ENCODE results near the gene PTPRU.

PTPRU gene

DNA sequence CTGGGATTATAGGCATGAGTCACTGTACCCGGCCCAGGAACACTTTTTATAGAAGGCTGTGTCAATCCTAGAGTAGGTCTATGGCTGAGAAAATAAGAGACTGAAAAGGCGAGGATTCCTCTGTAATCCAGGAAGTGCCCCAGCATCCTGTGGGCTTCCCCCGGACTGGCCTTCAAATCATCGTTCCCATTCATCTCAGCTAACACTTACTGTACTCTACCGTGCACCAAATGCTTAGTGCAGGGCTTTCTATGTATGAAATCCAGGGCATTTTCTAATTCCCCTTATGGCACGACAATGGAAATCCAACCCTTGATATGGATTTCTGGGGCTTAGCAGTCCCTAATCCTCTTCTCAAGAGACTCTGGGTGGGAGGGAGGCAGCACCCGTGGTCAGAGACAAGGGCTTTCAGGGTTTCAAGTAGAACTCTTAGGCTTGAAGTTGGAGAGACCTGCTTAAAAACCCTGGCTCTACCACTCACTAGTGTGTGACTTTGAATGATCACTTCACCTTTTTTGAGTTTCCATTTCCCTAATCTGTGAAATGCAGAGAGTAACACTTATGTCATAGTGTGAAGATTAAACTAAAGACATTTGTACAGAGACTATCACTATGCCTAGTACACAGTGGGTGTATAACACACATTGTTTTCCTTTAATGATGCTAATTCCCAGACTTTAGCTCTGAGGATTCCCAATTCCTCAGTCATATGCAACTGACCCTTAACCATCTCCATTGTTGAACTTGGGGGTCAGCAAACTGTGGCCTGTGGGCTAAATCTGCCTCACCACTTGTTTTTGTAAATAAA lies 25.8 kb upstream of the PTPRU start:
- H3K36me3 ChIP-seq (replicated peaks; ENCODE audit: insufficient read depth, low read length): no peaks in the 10 kb centered on the region

DNA sequence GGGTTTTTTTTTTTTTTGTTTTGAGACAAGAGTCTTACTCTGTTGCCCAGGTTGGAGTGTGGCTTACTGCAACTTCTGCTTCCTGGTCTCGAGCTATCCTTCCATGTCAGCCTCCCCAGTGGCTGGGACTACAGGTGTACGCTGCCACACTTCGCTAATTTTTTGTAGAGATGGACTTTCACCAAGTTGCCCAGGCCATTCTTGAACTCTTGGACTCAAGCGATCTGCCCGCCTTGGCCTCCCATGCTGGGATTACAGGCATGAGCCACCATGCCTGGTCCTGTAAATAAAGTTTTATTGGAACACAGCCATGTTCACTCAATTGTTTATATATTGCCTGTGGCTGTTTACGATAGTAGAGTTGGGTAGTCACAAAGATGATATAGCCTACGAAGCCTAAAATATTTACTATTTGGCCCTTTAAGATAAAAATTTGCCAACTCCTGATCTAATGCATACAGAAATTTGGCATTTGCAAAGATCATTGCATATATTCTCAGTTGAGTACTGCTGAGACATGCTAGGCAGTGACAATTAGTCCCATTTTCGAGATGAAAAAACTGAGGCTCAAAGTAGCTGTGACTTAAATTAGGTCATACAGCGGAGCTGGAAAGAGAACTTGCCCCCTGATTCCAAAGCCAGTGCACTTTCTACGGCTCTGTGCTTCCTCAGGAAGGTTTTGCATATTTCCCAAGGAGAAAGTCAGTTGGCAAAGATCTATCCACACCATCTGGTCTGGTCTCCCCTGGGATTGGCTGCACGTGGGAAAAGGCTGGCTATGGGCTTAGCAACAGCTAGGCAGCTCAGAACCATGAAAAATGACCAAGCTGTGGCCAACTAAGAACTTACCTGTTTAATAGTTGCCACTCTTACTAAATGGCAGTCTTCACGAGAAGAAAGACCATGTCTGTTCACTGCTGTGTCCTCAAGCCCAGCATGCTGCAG lies 25.0 kb upstream of the PTPRU start:
- Histone ChIP-seq H3K27ac (ENCODE audit: low read length) (no peak overlapping the region), H3K4me2 (ENCODE audit: low read depth, low read length) (no peak overlapping the region), H3K36me3 (replicated peaks; ENCODE audit: insufficient read depth, low read length) (no peaks in the 10 kb centered on the region)

More for the DNA sequence above, 25.8 kb upstream of the PTPRU start:
- DNase-seq: no peak
- no peaks in the 10 kb centered on the region for H3K9me3 ChIP-seq (replicated peaks; ENCODE audit: insufficient read depth, low read length)
- no peak overlapping the region for H3K4me2 ChIP-seq (ENCODE audit: low read depth, low read length)
- no peak overlapping the region for H3K27ac ChIP-seq (ENCODE audit: low read length)
- H3K9me2 ChIP-seq (replicated peaks; ENCODE audit: insufficient read depth, low read length): no peaks in the 10 kb centered on the region
- no peaks in the 10 kb centered on the region for H3K4me1 ChIP-seq (ENCODE audit: low read length)
- H3K79me2 ChIP-seq (ENCODE audit: low read length): no peaks in the 10 kb centered on the region
- TF ChIP-seq EZH2phosphoT487 (IDR thresholded peaks at IDR 0.05; ENCODE audit: low read length): no peak
- TF ChIP-seq, protein P1, sequence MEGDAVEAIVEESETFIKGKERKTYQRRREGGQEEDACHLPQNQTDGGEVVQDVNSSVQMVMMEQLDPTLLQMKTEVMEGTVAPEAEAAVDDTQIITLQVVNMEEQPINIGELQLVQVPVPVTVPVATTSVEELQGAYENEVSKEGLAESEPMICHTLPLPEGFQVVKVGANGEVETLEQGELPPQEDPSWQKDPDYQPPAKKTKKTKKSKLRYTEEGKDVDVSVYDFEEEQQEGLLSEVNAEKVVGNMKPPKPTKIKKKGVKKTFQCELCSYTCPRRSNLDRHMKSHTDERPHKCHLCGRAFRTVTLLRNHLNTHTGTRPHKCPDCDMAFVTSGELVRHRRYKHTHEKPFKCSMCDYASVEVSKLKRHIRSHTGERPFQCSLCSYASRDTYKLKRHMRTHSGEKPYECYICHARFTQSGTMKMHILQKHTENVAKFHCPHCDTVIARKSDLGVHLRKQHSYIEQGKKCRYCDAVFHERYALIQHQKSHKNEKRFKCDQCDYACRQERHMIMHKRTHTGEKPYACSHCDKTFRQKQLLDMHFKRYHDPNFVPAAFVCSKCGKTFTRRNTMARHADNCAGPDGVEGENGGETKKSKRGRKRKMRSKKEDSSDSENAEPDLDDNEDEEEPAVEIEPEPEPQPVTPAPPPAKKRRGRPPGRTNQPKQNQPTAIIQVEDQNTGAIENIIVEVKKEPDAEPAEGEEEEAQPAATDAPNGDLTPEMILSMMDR (IDR thresholded peaks at IDR 0.05; ENCODE audit: low read length): no peak
- no peak for TF ChIP-seq EZH2 (optimal IDR thresholded peaks at IDR 0.05; ENCODE audit: low read depth, low read length)
- H3K27me3 ChIP-seq (replicated peaks; ENCODE audit: insufficient read depth, low read length): no peaks in the 10 kb centered on the region
- H3K4me3 ChIP-seq (ENCODE audit: low read length): no peak overlapping the region
- no peak overlapping the region for H2AFZ ChIP-seq (ENCODE audit: low read length)
- H3F3A ChIP-seq (ENCODE audit: insufficient read depth, low read length): no peaks in the 10 kb centered on the region
- H3K9ac ChIP-seq (ENCODE audit: low read length): no peak overlapping the region
- no peaks in the 10 kb centered on the region for H4K20me1 ChIP-seq (ENCODE audit: insufficient read depth, low read length)

DNA sequence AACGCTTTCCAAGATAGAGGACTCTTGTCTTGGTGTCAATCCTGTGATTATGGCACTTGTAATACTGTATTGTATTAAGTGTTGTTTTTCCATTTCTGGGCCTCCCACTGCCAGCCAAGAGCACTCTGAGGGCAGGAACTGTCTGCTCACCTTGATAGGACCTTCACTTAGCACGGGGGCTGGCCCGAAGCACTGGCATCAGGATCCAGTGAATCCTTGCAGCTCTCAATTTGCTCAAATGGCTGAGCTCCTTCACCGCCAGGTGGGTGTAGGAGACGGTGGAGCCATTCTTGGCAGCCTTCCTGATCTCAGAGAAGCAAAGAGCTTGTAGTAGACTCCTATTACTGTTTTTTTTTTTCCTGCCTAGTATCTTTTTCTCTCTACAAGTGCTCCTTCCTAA lies 23.3 kb upstream of the PTPRU start:
- Histone ChIP-seq H3K4me1 (ENCODE audit: low read length) (no peaks in the 10 kb centered on the region), H3K9ac (ENCODE audit: low read length) (no peak overlapping the region), H2AFZ (ENCODE audit: low read length) (no peak overlapping the region), H3K4me2 (ENCODE audit: low read depth, low read length) (no peak overlapping the region), H3K4me3 (ENCODE audit: low read length) (no peak overlapping the region), H3K9me2 (replicated peaks; ENCODE audit: insufficient read depth, low read length) (no peaks in the 10 kb centered on the region), H3K79me2 (ENCODE audit: low read length) (no peaks in the 10 kb centered on the region), H3K27ac (ENCODE audit: low read length) (no peak overlapping the region), H4K20me1 (ENCODE audit: insufficient read depth, low read length) (no peaks in the 10 kb centered on the region), H3K27me3 (replicated peaks; ENCODE audit: insufficient read depth, low read length) (no peaks in the 10 kb centered on the region), H3K9me3 (replicated peaks; ENCODE audit: insufficient read depth, low read length) (no peaks in the 10 kb centered on the region), H3F3A (ENCODE audit: insufficient read depth, low read length) (no peaks in the 10 kb centered on the region), H3K36me3 (replicated peaks; ENCODE audit: insufficient read depth, low read length) (no peaks in the 10 kb centered on the region)
- no peak for DNase-seq
- TF ChIP-seq EZH2 (optimal IDR thresholded peaks at IDR 0.05; ENCODE audit: low read depth, low read length) (no peak), EZH2phosphoT487 (IDR thresholded peaks at IDR 0.05; ENCODE audit: low read length) (no peak)
- TF ChIP-seq, protein P1 (IDR thresholded peaks at IDR 0.05; ENCODE audit: low read length): no peak

More for the DNA sequence above, 25.0 kb upstream of the PTPRU start:
- H4K20me1 ChIP-seq (ENCODE audit: insufficient read depth, low read length): no peaks in the 10 kb centered on the region
- H3K4me3 ChIP-seq (ENCODE audit: low read length): no peak overlapping the region
- H3K9ac ChIP-seq (ENCODE audit: low read length): no peak overlapping the region
- H3F3A ChIP-seq (ENCODE audit: insufficient read depth, low read length): no peaks in the 10 kb centered on the region
- no peaks in the 10 kb centered on the region for H3K79me2 ChIP-seq (ENCODE audit: low read length)
- TF ChIP-seq EZH2phosphoT487 (IDR thresholded peaks at IDR 0.05; ENCODE audit: low read length): no peak
- DNase-seq: no peak
- no peaks in the 10 kb centered on the region for H3K9me2 ChIP-seq (replicated peaks; ENCODE audit: insufficient read depth, low read length)
- H3K27me3 ChIP-seq (replicated peaks; ENCODE audit: insufficient read depth, low read length): no peaks in the 10 kb centered on the region
- H3K4me1 ChIP-seq (ENCODE audit: low read length): no peaks in the 10 kb centered on the region
- H2AFZ ChIP-seq (ENCODE audit: low read length): no peak overlapping the region
- no peaks in the 10 kb centered on the region for H3K9me3 ChIP-seq (replicated peaks; ENCODE audit: insufficient read depth, low read length)
